Mesendoderm (in vitro differentiated cells): ENCODE data around the gene IGF1R.

Source experiments
- DNase-seq: peaks from one replicate; pipeline ENCODE4 v3.0.0; 2013
- H2AK5ac ChIP-seq: 2 replicates; pipeline ENCODE4 v1.6.1; 2013; ENCODE audit warnings: low read length, inconsistent platforms
- H2BK120ac ChIP-seq: 2 replicates; pipeline ENCODE4 v1.6.1; 2013; ENCODE audit warnings: low read depth, mild to moderate bottlenecking, low read length, moderate library complexity, mixed read lengths
- H2BK15ac ChIP-seq: replicated peaks from 2 replicates; pipeline ENCODE4 v1.6.1; 2013; ENCODE audit warnings: low read depth, mild to moderate bottlenecking, moderate library complexity
- H2BK5ac ChIP-seq: 2 replicates; pipeline ENCODE4 v1.6.1; 2013; ENCODE audit warnings: low read length, inconsistent platforms
- H3K18ac ChIP-seq: 2 replicates; pipeline ENCODE4 v1.6.1; 2013; ENCODE audit warnings: mild to moderate bottlenecking, low read length, mixed read lengths
- H3K23ac ChIP-seq: one replicate; pipeline ENCODE4 v1.6.1; 2013; ENCODE audit warnings: low read length
- H3K27ac ChIP-seq: 2 replicates; pipeline ENCODE4 v1.5.1; 2013; ENCODE audit warnings: low read depth, mild to moderate bottlenecking, inconsistent platforms, low read length, moderate library complexity
- H3K27me3 ChIP-seq: 2 replicates; pipeline ENCODE4 v1.6.1; 2013; ENCODE audit warnings: low read length, control low read depth, mild to moderate bottlenecking, inconsistent platforms; ENCODE audit not compliant: insufficient read depth, poor library complexity
- H3K36me3 ChIP-seq: 2 replicates; pipeline ENCODE4 v1.6.1; 2013; ENCODE audit warnings: low read length, inconsistent platforms; ENCODE audit not compliant: control insufficient read depth, insufficient read depth
- H3K4ac ChIP-seq: one replicate; pipeline ENCODE4 v1.6.1; 2013; ENCODE audit warnings: low read depth, mild to moderate bottlenecking, low read length, moderate library complexity
- H3K4me1 ChIP-seq: 2 replicates; pipeline ENCODE4 v1.6.1; 2013; ENCODE audit warnings: low read depth, low read length, inconsistent platforms; ENCODE audit not compliant: control insufficient read depth
- H3K4me2 ChIP-seq: 2 replicates; pipeline ENCODE4 v1.6.1; 2013; ENCODE audit warnings: low read length
- H3K4me3 ChIP-seq: 2 replicates; pipeline ENCODE4 v1.5.1; 2013; ENCODE audit warnings: mild to moderate bottlenecking, low read length
- H3K56ac ChIP-seq: one replicate; pipeline ENCODE4 v1.6.1; 2013; ENCODE audit warnings: low read length
- H3K79me1 ChIP-seq: 2 replicates; pipeline ENCODE4 v1.6.1; 2013; ENCODE audit warnings: low read length, inconsistent platforms
- H3K79me2 ChIP-seq: 2 replicates; pipeline ENCODE4 v1.6.1; 2013; ENCODE audit warnings: mild to moderate bottlenecking, low read length; ENCODE audit not compliant: control insufficient read depth, insufficient read depth
- H3K9ac ChIP-seq: 2 replicates; pipeline ENCODE4 v1.6.1; 2013; ENCODE audit warnings: low read length, inconsistent platforms
- H4K5ac ChIP-seq: one replicate; pipeline ENCODE4 v1.6.1; 2013; ENCODE audit warnings: low read length
- H4K8ac ChIP-seq: one replicate; pipeline ENCODE4 v1.6.1; 2013; ENCODE audit warnings: low read depth, mild to moderate bottlenecking, control low read depth, low read length, moderate library complexity
- WGBS: extraction: QIAGEN DNeasy Blood & Tissue Kit; methylation state at CpG from one replicate; pipeline ENCODE4 v1.1.7; 2013; ENCODE audit warnings: low lambda C conversion rate, missing lambda C conversion rate; ENCODE audit not compliant: insufficient coverage; ENCODE audit errors: extremely low coverage; 5-methylcytosine and 5-hydroxymethylcytosine counted together

The IGF1R gene

GRCh38 chr15:98663606-98664005 is 15.3 kb downstream of the IGF1R start:
- Histone ChIP-seq H3K18ac (no peak overlapping the region), H3K79me2 (peaks cover 91% of the 10 kb centered on the region), H3K4ac (no peak overlapping the region), H3K36me3 (no peaks in the 10 kb centered on the region), H2BK5ac (no peak overlapping the region), H3K4me1 (peaks cover 12% of the 10 kb centered on the region), H3K79me1 (peaks cover 28% of the 10 kb centered on the region), H2BK15ac (no peak overlapping the region), H3K27me3 (no peaks in the 10 kb centered on the region), H3K23ac (no peak overlapping the region), H3K56ac (peak overlapping the region; percentile 10), H4K8ac (no peak overlapping the region), H3K4me2 (no peak overlapping the region), H2BK120ac (no peak overlapping the region), H3K27ac (no peak overlapping the region), H2AK5ac (no peak overlapping the region), H4K5ac (no peak overlapping the region), H3K9ac (no peak overlapping the region), H3K4me3 (no peak overlapping the region)
- no peak for DNase-seq
- no CpG with 5 or more reads among the region's 8 CpGs for WGBS

DNA sequence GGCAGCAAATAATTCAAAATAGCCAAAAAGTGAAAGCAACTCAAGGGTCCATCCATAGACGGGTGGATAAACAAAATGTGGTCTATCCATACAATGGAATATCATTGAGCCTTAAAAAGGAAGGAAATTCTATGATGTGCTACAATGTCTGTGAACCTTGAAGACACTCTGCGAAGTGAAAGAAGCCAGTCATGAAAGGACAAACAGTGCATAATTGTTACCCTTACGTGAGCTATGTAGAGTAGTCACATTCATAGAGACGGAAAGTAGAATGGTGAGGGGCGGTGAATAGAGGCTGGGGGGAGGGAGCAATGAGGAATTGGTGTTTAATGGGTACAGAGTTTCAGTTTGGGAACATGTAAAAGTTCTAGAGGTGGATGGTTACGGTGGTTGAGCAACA is 18.1 kb downstream of the IGF1R start:
- Histone ChIP-seq H3K4ac (no peak overlapping the region), H3K27ac (no peak overlapping the region)
- no CpG with 5 or more reads among the region's 6 CpGs for WGBS

DNA sequence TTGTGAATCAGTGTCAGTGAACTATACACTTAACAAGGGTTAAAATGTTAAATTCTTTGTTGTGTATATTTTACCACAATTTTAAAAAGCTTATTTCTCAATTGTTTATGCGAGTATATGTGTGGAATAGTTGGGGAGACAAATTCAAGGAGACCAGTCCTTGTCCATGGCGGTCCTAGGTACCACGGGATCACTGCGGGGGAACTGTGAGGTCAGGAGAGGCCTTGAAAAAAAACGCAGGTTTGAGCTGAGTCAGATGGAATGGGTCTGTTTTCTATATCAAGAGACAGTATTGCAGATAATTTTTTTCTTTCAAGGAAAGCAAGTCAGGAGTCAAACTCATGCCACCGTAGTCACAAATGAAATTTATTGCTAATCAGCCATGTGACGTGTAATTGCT is 18.5 kb downstream of the IGF1R start:
- no CpG with 5 or more reads among the region's 7 CpGs for WGBS

More for the DNA sequence above, 18.1 kb downstream of the IGF1R start:
- Histone ChIP-seq H3K56ac (no peak overlapping the region), H2AK5ac (no peak overlapping the region), H3K4me3 (no peak overlapping the region), H3K79me1 (peaks cover 36% of the 10 kb centered on the region), H3K4me1 (peaks cover 22% of the 10 kb centered on the region), H2BK5ac (no peak overlapping the region), H3K4me2 (no peak overlapping the region), H3K9ac (no peak overlapping the region), H3K18ac (no peak overlapping the region), H2BK15ac (no peak overlapping the region), H3K23ac (no peak overlapping the region), H3K27me3 (no peaks in the 10 kb centered on the region), H4K8ac (no peak overlapping the region), H3K36me3 (no peaks in the 10 kb centered on the region), H3K79me2 (peaks cover 86% of the 10 kb centered on the region), H2BK120ac (no peak overlapping the region), H4K5ac (no peak overlapping the region)
- DNase-seq = no peak

GRCh38 chr15:98667521-98668179 is 19.3 kb downstream of the IGF1R start:
- peak; percentile 56 for DNase-seq
- H3K27ac ChIP-seq = peak overlapping the region; percentile 21

More for the DNA sequence above, 18.5 kb downstream of the IGF1R start:
- Histone ChIP-seq H3K4me1 (peaks cover 23% of the 10 kb centered on the region), H3K9ac (no peak overlapping the region), H3K4ac (no peak overlapping the region), H2BK5ac (no peak overlapping the region), H3K27ac (no peak overlapping the region), H3K27me3 (no peaks in the 10 kb centered on the region), H4K5ac (no peak overlapping the region), H3K18ac (no peak overlapping the region), H3K23ac (no peak overlapping the region), H3K36me3 (no peaks in the 10 kb centered on the region), H3K4me3 (no peak overlapping the region), H3K79me1 (peaks cover 34% of the 10 kb centered on the region), H4K8ac (no peak overlapping the region), H2BK15ac (no peak overlapping the region), H3K79me2 (peaks cover 83% of the 10 kb centered on the region), H2BK120ac (no peak overlapping the region), H3K4me2 (no peak overlapping the region), H3K56ac (no peak overlapping the region), H2AK5ac (no peak overlapping the region)
- DNase-seq = no peak

GRCh38 chr15:98668566-98669308 is 20.4 kb downstream of the IGF1R start:
- H3K4me3 ChIP-seq = no peak overlapping the region
- no peaks in the 10 kb centered on the region for H3K27me3 ChIP-seq
- no peak for DNase-seq
- H3K4me2 ChIP-seq = no peak overlapping the region
- no peak overlapping the region for H2AK5ac ChIP-seq
- H3K79me2 ChIP-seq = peaks cover 81% of the 10 kb centered on the region
- no peak overlapping the region for H4K8ac ChIP-seq
- H3K79me1 ChIP-seq = peaks cover 28% of the 10 kb centered on the region
- no CpG with 5 or more reads among the region's 10 CpGs for WGBS
- H3K4me1 ChIP-seq = peaks cover 21% of the 10 kb centered on the region
- H4K5ac ChIP-seq = no peak overlapping the region
- H2BK5ac ChIP-seq = no peak overlapping the region
- no peak overlapping the region for H2BK120ac ChIP-seq
- no peak overlapping the region for H3K18ac ChIP-seq
- H3K4ac ChIP-seq = no peak overlapping the region
- peak overlapping the region; percentile 93 for H3K27ac ChIP-seq
- no peaks in the 10 kb centered on the region for H3K36me3 ChIP-seq
- no peak overlapping the region for H3K56ac ChIP-seq
- no peak overlapping the region for H3K23ac ChIP-seq
- peak overlapping the region; percentile 37 for H2BK15ac ChIP-seq
- H3K9ac ChIP-seq = no peak overlapping the region

More at GRCh38 chr15:98667521-98668179, 19.3 kb downstream of the IGF1R start:
- no peak overlapping the region for H2AK5ac ChIP-seq
- peak overlapping the region; percentile 37 for H3K56ac ChIP-seq
- WGBS = no CpG with 5 or more reads among the region's 13 CpGs
- H3K9ac ChIP-seq = no peak overlapping the region
- H3K23ac ChIP-seq = no peak overlapping the region
- no peak overlapping the region for H2BK120ac ChIP-seq
- peak overlapping the region; percentile 63 for H3K18ac ChIP-seq
- H3K4ac ChIP-seq = no peak overlapping the region
- H3K36me3 ChIP-seq = no peaks in the 10 kb centered on the region
- H3K79me1 ChIP-seq = peaks cover 31% of the 10 kb centered on the region
- peaks cover 23% of the 10 kb centered on the region for H3K4me1 ChIP-seq
- H3K27me3 ChIP-seq = no peaks in the 10 kb centered on the region
- no peak overlapping the region for H3K4me2 ChIP-seq
- H3K79me2 ChIP-seq = peaks cover 81% of the 10 kb centered on the region
- no peak overlapping the region for H2BK15ac ChIP-seq
- no peak overlapping the region for H2BK5ac ChIP-seq
- H4K8ac ChIP-seq = no peak overlapping the region
- no peak overlapping the region for H4K5ac ChIP-seq
- H3K4me3 ChIP-seq = no peak overlapping the region
